ENCODE results near the gene TMEM273.

TMEM273 gene

DNA sequence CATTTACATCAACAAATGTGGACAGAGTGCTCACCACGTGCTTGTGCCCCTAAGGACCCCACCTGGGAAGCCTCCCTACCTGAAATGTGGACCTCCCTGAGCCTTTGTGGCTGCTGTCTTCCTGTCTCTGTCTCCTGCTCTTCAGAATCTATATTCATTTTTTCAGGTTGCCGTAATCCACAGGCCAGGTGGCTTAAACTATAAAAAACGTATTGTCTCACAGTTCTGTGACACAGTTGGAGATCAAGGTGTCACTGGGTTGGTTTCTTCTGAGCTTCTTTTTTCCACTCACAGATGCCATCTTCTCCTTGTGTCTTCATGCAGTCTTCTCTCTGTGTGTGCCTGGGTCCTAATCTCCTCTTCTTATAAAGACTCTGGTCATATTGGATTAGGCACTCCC is 67.3 kb downstream of the TMEM273 start:
- H3K36me3 Mint-ChIP-seq (ENCODE audit: low read depth) = no peaks in the 10 kb centered on the region
- no peak overlapping the region for H3K27ac Mint-ChIP-seq
- H3K27me3 Mint-ChIP-seq (ENCODE audit: low read depth, poor library complexity) = peaks cover 43% of the 10 kb centered on the region
- DNase-seq = no peak
- H3K4me1 Mint-ChIP-seq = peaks cover 19% of the 10 kb centered on the region
- peaks cover 18% of the 10 kb centered on the region for H3K9me3 Mint-ChIP-seq
- TF ChIP-seq, protein P1, sequence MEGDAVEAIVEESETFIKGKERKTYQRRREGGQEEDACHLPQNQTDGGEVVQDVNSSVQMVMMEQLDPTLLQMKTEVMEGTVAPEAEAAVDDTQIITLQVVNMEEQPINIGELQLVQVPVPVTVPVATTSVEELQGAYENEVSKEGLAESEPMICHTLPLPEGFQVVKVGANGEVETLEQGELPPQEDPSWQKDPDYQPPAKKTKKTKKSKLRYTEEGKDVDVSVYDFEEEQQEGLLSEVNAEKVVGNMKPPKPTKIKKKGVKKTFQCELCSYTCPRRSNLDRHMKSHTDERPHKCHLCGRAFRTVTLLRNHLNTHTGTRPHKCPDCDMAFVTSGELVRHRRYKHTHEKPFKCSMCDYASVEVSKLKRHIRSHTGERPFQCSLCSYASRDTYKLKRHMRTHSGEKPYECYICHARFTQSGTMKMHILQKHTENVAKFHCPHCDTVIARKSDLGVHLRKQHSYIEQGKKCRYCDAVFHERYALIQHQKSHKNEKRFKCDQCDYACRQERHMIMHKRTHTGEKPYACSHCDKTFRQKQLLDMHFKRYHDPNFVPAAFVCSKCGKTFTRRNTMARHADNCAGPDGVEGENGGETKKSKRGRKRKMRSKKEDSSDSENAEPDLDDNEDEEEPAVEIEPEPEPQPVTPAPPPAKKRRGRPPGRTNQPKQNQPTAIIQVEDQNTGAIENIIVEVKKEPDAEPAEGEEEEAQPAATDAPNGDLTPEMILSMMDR (IDR thresholded peaks at IDR 0.05) = no peak
- H3K4me3 Mint-ChIP-seq = no peak overlapping the region

DNA sequence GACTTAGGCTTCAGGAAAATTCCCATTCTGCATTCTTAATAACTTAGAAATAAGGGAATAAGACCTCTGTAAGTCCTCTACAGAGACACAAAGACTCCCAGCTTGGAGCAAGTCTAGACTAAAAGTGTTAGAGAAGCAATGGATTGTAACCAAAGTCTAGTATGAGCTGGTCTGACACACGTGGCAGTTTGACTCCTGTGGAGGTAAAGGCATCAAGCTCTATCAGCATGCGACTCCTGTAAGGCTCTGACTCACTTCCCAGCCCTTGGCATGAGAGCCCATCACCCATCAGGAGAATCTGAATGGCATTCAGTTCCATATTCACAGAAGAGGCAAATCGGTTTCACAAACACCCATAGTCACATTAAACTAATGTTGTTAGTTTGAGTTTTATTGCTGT is 68.4 kb downstream of the TMEM273 start:
- H3K36me3 Mint-ChIP-seq (ENCODE audit: low read depth) = no peaks in the 10 kb centered on the region
- peaks cover 19% of the 10 kb centered on the region for H3K4me1 Mint-ChIP-seq
- TF ChIP-seq, protein P1 (IDR thresholded peaks at IDR 0.05) = no peak
- no peak for DNase-seq
- H3K9me3 Mint-ChIP-seq = peaks cover 18% of the 10 kb centered on the region
- no peak overlapping the region for H3K4me3 Mint-ChIP-seq
- H3K27ac Mint-ChIP-seq = no peak overlapping the region
- peaks cover 45% of the 10 kb centered on the region for H3K27me3 Mint-ChIP-seq (ENCODE audit: low read depth, poor library complexity)

DNA sequence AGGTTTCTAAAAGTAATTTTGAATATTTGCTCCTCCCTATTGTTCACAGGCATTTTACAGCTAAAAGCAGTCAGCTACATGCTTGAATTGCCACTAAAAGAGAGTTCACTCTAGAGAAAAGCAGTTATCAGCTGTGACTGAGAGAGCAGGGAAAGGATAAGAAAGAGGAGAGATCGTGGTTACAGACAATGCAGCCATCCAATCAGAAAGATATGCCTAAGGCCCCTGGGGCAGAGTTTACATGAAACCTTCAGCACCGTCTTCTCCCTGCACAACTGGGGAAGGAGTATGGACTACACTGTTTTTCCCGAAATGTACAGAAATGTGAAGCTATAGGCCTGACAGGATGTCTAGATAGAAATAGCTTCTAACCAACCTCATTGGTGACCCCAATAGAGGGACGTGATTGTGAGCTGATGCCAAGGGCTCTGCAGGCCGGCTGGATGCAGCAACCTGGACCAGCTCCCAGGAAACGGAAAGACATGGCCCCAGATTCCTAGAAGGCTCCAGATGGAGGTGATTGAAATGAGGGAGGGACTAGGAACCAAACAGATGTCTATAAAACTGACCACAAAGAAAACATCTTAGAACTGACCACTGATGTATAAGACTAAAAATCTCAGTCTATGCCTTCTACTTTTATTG is 69.6 kb downstream of the TMEM273 start:
- no peak overlapping the region for H3K27ac Mint-ChIP-seq
- no peaks in the 10 kb centered on the region for H3K36me3 Mint-ChIP-seq (ENCODE audit: low read depth)
- H3K4me3 Mint-ChIP-seq = no peak overlapping the region
- peaks cover 47% of the 10 kb centered on the region for H3K27me3 Mint-ChIP-seq (ENCODE audit: low read depth, poor library complexity)
- TF ChIP-seq, protein P1 (IDR thresholded peaks at IDR 0.05) = no peak
- H3K4me1 Mint-ChIP-seq = peaks cover 19% of the 10 kb centered on the region
- DNase-seq = no peak
- peaks cover 7% of the 10 kb centered on the region for H3K9me3 Mint-ChIP-seq

DNA sequence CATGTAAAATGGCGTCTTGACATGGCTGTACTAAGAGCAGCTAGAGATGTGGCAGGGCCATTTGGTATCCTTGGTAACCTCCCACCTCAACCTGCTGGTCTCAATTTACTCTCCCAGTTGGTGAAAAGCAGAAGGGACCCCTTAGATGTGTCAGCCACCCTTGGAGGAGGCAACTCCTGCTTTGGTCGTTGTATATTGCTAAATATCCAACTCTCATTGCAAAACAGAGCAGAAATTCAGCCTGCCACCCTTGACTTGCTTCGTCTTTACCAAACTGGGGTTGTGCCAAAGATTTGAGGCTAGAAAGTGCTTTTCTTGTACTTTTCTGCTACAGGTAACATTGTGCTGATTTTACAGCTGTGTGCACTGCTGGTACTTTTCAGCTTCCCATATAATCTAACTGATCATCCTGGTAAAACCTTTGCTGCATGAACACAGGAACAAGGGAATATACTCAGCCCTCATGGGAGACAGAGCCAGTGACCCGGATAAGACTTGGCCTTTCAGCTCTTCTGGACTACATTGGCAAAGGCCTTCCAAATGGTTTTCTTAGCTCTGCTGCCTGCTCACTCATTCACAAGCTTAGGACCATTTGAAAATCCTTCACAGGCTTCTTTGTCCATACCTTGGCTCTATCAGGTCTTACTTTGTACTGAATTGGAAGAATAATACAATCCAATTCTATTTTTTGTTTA is 70.7 kb downstream of the TMEM273 start:
- Mint-ChIP-seq H3K27ac (no peak overlapping the region), H3K9me3 (no peaks in the 10 kb centered on the region), H3K27me3 (ENCODE audit: low read depth, poor library complexity) (peaks cover 53% of the 10 kb centered on the region), H3K36me3 (ENCODE audit: low read depth) (no peaks in the 10 kb centered on the region), H3K4me3 (no peak overlapping the region), H3K4me1 (peaks cover 19% of the 10 kb centered on the region)
- no peak for DNase-seq
- TF ChIP-seq, protein P1 (IDR thresholded peaks at IDR 0.05) = no peak

DNA sequence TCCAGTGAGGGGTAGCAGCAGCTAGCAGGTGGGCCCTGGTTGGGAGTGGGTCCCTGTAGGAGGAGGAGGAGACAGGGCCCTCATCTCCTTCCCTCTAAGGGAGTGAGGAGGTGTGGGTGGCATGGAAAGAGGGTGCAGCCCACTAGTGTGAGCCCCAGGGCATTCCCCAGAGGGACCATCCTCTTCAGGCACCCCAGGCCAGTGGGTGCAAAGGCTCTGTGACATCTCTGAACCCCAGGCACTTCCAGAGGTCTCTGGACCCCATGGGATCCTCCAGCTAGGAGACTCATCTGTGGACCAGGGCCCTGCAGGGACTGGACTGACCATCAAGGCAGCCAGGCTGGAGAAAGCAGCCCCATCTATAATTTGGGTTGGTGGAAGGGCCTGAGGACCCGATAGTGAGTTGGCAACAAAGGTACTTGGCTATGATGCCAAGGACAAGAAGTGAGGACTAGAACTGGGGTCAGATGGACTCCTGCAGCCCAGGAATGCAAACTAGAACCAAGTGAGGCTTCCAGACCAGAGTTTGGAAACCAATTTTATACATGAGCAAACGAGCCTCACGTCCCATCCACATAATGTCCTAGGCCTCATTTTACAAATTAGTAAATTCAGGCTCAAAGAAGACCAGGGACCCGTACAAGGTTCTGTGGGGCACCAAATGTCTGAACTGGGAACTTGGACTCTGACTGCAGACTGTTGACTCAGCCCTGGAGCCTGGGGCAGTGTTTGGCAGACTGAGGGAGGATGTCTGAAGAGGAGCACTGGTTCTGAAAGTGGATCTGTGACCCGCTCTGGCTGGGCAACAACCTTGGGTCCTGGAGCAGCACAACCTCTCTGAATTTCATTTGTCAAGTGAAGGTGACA is 71.4 kb downstream of the TMEM273 start:
- Mint-ChIP-seq H3K27me3 (ENCODE audit: low read depth, poor library complexity) (peaks cover 52% of the 10 kb centered on the region), H3K27ac (no peak overlapping the region), H3K4me1 (peaks cover 19% of the 10 kb centered on the region), H3K36me3 (ENCODE audit: low read depth) (no peaks in the 10 kb centered on the region), H3K4me3 (peak overlapping the region; percentile 65), H3K9me3 (no peaks in the 10 kb centered on the region)
- TF ChIP-seq, protein P1 (IDR thresholded peaks at IDR 0.05) = no peak
- no peak for DNase-seq

Data from nephron progenitor cell (in vitro differentiated cells).